ENCODE data around the gene GRB10. TPM values are rescaled to one million over a fixed set of nuclear protein-coding genes. Genes with fewer than 3 reads are reported as not detected.

Gene GRB10
- polyA plus RNA-seq, 3 donors, result 1.3 to 3.1 (median 1.5) TPM

DNA sequence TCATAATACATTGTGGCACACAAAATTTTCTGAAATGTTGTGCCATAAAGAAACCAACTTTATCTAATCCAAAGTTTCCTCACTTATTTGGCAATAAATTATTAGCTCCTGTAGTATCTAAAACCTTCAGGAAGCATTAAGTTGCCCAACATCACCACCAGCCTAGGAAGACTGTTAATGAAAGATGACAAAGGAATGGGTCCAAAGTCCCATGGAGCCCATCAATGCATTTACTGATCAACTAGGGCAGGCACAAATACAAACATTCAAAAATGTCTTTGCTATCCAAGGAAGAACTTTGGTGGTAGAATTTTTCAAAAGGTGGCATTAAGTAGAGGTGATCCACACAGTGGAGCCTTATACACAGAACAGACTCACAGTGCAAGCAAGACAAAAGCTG lies 4.5 kb downstream of the GRB10 start:
- DNase-seq, result no peak
- intact Hi-C loops (cut with micrococcal nuclease), result no loop called here
- H3K4me3 Mint-ChIP-seq, result no peak overlapping the region
- H3K9me3 Mint-ChIP-seq, result peaks cover 0 to 5% (median 3%) of the 10 kb centered on the region in 7 donors
- Histone ChIP-seq H4K20me1 (ENCODE audit: insufficient read depth, low read length) (peaks cover 4% of the 10 kb centered on the region), H3K4me3 (replicated peaks in 1 of 3; ENCODE audit: low read depth in 2 of 3, low read length in 3 of 3) (no peak overlapping the region), H3K9ac (ENCODE audit: insufficient read depth, low read length, poor library complexity, severe bottlenecking) (no peak overlapping the region), H3K4me1 (ENCODE audit: control insufficient read depth in 1 of 2, insufficient read depth in 2 of 2, low read length in 2 of 2) (peaks cover 8 to 9% of the 10 kb centered on the region in 2 donors), H2AFZ (ENCODE audit: insufficient read depth, low read depth, low read length, poor library complexity, severe bottlenecking) (no peak overlapping the region), H3K79me2 (ENCODE audit: insufficient read depth, low read length) (no peaks in the 10 kb centered on the region), H3K36me3 (replicated peaks in 1 of 2; ENCODE audit: control insufficient read depth in 1 of 2, insufficient read depth in 2 of 2, low read length in 2 of 2) (no peaks in the 10 kb centered on the region), H3K27ac (ENCODE audit: low read depth in 1 of 2, low read length in 2 of 2) (no peak overlapping the region), H3K27me3 (ENCODE audit: control insufficient read depth in 2 of 2, insufficient read depth in 2 of 2, low read length in 2 of 2) (peaks cover 0 to 16% of the 10 kb centered on the region in 2 donors), H3K4me2 (replicated peaks; ENCODE audit: extremely low read depth, low read length, poor library complexity, severe bottlenecking) (no peak overlapping the region), H3K9me3 (replicated peaks in 1 of 2; ENCODE audit: control insufficient read depth in 1 of 2, insufficient read depth in 1 of 2, low read length in 2 of 2) (peaks cover 0 to 5% of the 10 kb centered on the region in 2 donors)
- peaks cover 10 to 17% (median 11%) of the 10 kb centered on the region in 3 donors for H3K27me3 Mint-ChIP-seq (ENCODE audit: low read depth in 3 of 3)
- H3K27ac Mint-ChIP-seq, result no peak overlapping the region
- H3K36me3 Mint-ChIP-seq, result peaks cover 0 to 5% of the 10 kb centered on the region in 2 donors
- H3K4me1 Mint-ChIP-seq, result peaks cover 12% of the 10 kb centered on the region
- TF ChIP-seq CTCF (IDR thresholded peaks at IDR 0.05), result no peak

DNA sequence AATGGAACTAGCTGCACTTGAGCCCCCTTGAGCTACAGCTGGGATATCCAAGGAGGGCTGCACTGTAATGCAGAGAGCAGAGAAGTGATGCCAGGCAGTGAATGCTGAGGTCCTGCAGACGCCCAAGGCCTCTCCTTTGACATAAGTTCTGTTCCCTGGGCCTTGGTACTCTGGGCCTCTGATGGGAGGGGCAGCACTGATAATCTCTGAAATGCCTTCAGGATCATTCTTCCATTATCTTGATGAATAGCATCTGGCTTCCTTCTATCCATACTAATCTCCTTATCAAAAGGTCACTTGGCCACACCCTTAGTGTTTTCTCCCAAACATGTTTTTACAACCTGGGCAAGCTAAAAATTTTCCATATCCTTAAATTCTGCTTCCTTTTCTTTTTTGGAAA lies 6.9 kb downstream of the GRB10 start:
- no peak for DNase-seq
- 75% methylated on average over 1 of the region's 1 CpG for WGBS (ENCODE audit: insufficient coverage)
- no peaks in the 10 kb centered on the region for H3K36me3 Mint-ChIP-seq
- Histone ChIP-seq H2AFZ (ENCODE audit: insufficient read depth, low read depth, low read length, poor library complexity, severe bottlenecking) (no peak overlapping the region), H3K4me1 (ENCODE audit: control insufficient read depth in 1 of 2, insufficient read depth in 2 of 2, low read length in 2 of 2) (no peaks in the 10 kb centered on the region), H3K79me2 (ENCODE audit: insufficient read depth, low read length) (no peaks in the 10 kb centered on the region), H3K4me3 (replicated peaks in 1 of 3; ENCODE audit: low read depth in 2 of 3, low read length in 3 of 3) (no peak overlapping the region), H3K9me3 (replicated peaks in 1 of 2; ENCODE audit: control insufficient read depth in 1 of 2, insufficient read depth in 1 of 2, low read length in 2 of 2) (no peaks in the 10 kb centered on the region), H3K4me2 (replicated peaks; ENCODE audit: extremely low read depth, low read length, poor library complexity, severe bottlenecking) (no peak overlapping the region), H3K27ac (ENCODE audit: low read depth in 1 of 2, low read length in 2 of 2) (no peak overlapping the region), H3K36me3 (replicated peaks in 1 of 2; ENCODE audit: control insufficient read depth in 1 of 2, insufficient read depth in 2 of 2, low read length in 2 of 2) (no peaks in the 10 kb centered on the region), H4K20me1 (ENCODE audit: insufficient read depth, low read length) (no peaks in the 10 kb centered on the region), H3K9ac (ENCODE audit: insufficient read depth, low read length, poor library complexity, severe bottlenecking) (no peak overlapping the region), H3K27me3 (ENCODE audit: control insufficient read depth in 2 of 2, insufficient read depth in 2 of 2, low read length in 2 of 2) (no peaks in the 10 kb centered on the region)
- H3K27ac Mint-ChIP-seq, result no peak overlapping the region
- no peak overlapping the region for H3K4me3 Mint-ChIP-seq
- peaks cover 0 to 5% (median 0%) of the 10 kb centered on the region in 7 donors for H3K9me3 Mint-ChIP-seq
- no peak for TF ChIP-seq CTCF (IDR thresholded peaks at IDR 0.05)
- peaks cover 0 to 6% (median 3%) of the 10 kb centered on the region in 3 donors for H3K27me3 Mint-ChIP-seq (ENCODE audit: low read depth in 3 of 3)
- peaks cover 2% of the 10 kb centered on the region for H3K4me1 Mint-ChIP-seq
- intact Hi-C loops (cut with micrococcal nuclease), result no loop called here

Measured in CD14-positive monocyte (primary cell).